Measurements from ENCODE around the gene SVOPL. TPM values are rescaled to one million over a fixed set of nuclear protein-coding genes. Genes with fewer than 3 reads are reported as not detected.

SVOPL gene
- polyA plus RNA-seq, 1 of the 3 experiments (the other 2 are of a cell fraction), result not detected

DNA sequence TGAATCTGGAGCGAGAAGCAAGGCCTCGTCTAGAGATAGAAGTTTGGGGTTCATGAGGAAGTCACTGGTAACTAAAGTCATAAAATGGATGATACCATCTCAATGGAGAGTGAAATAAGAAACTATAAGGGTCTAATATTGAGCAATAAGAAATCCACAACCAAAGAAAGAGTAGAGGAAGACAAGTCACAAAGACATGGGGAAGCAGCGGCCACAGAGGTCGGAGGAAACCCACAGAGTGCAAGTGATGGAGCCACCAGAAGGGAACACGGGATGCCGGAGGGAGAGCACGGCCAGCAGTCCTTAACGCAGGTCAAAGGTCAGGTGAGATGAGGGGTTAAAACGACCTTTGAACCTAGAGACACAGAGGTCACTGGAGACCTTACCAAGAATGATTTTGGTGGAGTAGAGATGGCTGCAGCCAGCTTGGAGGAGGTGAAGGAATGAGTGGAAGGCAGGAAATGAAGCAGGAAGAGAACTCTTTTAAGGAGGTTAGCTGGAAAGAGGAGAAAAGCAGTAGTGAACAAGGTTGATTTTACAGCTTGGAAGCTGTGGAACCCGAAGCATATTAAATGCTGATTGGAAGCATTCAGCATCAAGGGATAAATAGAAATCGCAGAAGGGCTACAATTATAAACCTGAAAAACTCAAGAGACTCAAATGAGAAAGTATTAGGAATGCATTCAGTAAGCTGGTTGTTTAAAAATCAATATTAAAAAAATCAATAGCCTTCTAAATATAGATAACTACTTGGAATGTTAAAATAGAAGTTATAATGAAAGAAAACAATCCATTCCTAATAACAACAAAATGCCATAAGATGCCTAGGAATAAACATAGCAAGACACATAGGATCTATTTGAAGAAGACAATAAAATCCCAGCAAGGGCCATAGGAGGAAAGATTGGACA lies 93.7 kb downstream of the SVOPL start:
- no peak for TF ChIP-seq YY1 (IDR thresholded peaks at IDR 0.05; ENCODE audit: low read depth)
- no peak for TF ChIP-seq MEF2A (IDR thresholded peaks at IDR 0.05; ENCODE audit: borderline replicate concordance, low read depth)
- no peak for TF ChIP-seq TEAD4 (IDR thresholded peaks at IDR 0.05; ENCODE audit: borderline replicate concordance, insufficient read depth)
- TF ChIP-seq RAD21 (IDR thresholded peaks at IDR 0.05; ENCODE audit: low read length), result no peak
- TF ChIP-seq, protein P1, sequence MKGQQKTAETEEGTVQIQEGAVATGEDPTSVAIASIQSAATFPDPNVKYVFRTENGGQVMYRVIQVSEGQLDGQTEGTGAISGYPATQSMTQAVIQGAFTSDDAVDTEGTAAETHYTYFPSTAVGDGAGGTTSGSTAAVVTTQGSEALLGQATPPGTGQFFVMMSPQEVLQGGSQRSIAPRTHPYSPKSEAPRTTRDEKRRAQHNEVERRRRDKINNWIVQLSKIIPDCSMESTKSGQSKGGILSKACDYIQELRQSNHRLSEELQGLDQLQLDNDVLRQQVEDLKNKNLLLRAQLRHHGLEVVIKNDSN (IDR thresholded peaks at IDR 0.05; ENCODE audit: borderline replicate concordance, low read depth), result no peak
- no peak for TF ChIP-seq SIN3A (IDR thresholded peaks at IDR 0.05; ENCODE audit: borderline replicate concordance, low read depth, low read length)
- TF ChIP-seq PBX3 (IDR thresholded peaks at IDR 0.05), result no peak
- no peak for TF ChIP-seq EZH2phosphoT487 (IDR thresholded peaks at IDR 0.05; ENCODE audit: borderline replicate concordance, low read depth)
- no peak for TF ChIP-seq RFX5 (IDR thresholded peaks at IDR 0.05; ENCODE audit: low read length)
- TF ChIP-seq MAX (IDR thresholded peaks at IDR 0.05; ENCODE audit: low read depth), result no peak
- no peak for TF ChIP-seq REST (IDR thresholded peaks at IDR 0.05; ENCODE audit: low read depth, low read length)
- no peak for TF ChIP-seq SMC3 (IDR thresholded peaks at IDR 0.05; ENCODE audit: low read depth, low read length)
- no peak for TF ChIP-seq TCF12 (IDR thresholded peaks at IDR 0.05)
- TF ChIP-seq NRF1 (IDR thresholded peaks at IDR 0.05; ENCODE audit: low read depth, low read length), result no peak
- TF ChIP-seq TAF1 (IDR thresholded peaks at IDR 0.05; ENCODE audit: borderline replicate concordance, low read depth, low read length), result no peak
- no peak for TF ChIP-seq FOSL2 (IDR thresholded peaks at IDR 0.05; ENCODE audit: borderline replicate concordance, low read depth)
- TF ChIP-seq EP300 (IDR thresholded peaks at IDR 0.05; ENCODE audit: borderline replicate concordance in 1 of 2, low read depth in 1 of 2, low read length in 1 of 2), result no peak
- 53% methylated on average over 11 of the region's 11 CpGs for WGBS (ENCODE audit: low lambda C conversion rate)
- CTCF ChIA-PET, result interaction anchor here (0.5 to 1.7 kb wide), 3 partner anchors 10 to 202 kb away, joined by 3 read pairs; no protein-coding TSS in a partner anchor
- Histone ChIP-seq H3K9me2 (no peaks in the 10 kb centered on the region), H4K20me1 (ENCODE audit: insufficient read depth) (no peaks in the 10 kb centered on the region), H3F3A (replicated peaks; ENCODE audit: insufficient read depth) (no peaks in the 10 kb centered on the region), H3K27me3 (ENCODE audit: insufficient read depth) (no peaks in the 10 kb centered on the region), H3K4me3 (ENCODE audit: low read depth in 2 of 2, low read length in 1 of 2) (no peak overlapping the region), H3K27ac (ENCODE audit: low read depth in 2 of 2, low read length in 1 of 2) (no peak overlapping the region), H3K4me2 (no peak overlapping the region), H2AFZ (ENCODE audit: low read depth) (no peak overlapping the region), H3K36me3 (replicated peaks in 1 of 2; ENCODE audit: control insufficient read depth in 1 of 2, insufficient read depth in 2 of 2, low read length in 1 of 2) (no peaks in the 10 kb centered on the region), H3K4me1 (ENCODE audit: control insufficient read depth in 1 of 2, insufficient read depth in 2 of 2, low read depth in 1 of 2, low read length in 1 of 2) (peaks cover 0 to 2% of the 10 kb centered on the region in 2 experiments; a peak in 1 of 4 replicates), H3K9ac (no peak overlapping the region), H3K9me3 (no peaks in the 10 kb centered on the region), H3K79me2 (ENCODE audit: insufficient read depth) (no peaks in the 10 kb centered on the region)
- DNase-seq, result no peak
- POLR2A ChIA-PET, result no interaction called here
